Measurements from ENCODE around the gene AFF1. TPM values are rescaled to one million over a fixed set of nuclear protein-coding genes. Genes with fewer than 3 reads are reported as not detected.

Gene AFF1
- total and polyA plus RNA-seq, 2 donors (not counting 1 experiment from before 2014, with no cell fraction given): 15.5 to 21.1 TPM

GRCh38 chr4:87188932-87189331 is 254.1 kb downstream of the AFF1 start:
- Histone ChIP-seq H3K79me2 (ENCODE audit: control insufficient read depth, insufficient read depth, low read length) (no peaks in the 10 kb centered on the region), H3K9ac (ENCODE audit: insufficient read depth, low read length) (no peak overlapping the region), H3K4me3 (replicated peaks in 1 of 4; ENCODE audit: control extremely low read depth in 1 of 4, insufficient read depth in 1 of 4, low read depth in 3 of 4, low read length in 4 of 4) (no peak overlapping the region), H3K27me3 (ENCODE audit: control insufficient read depth, insufficient read depth, low read length) (no peaks in the 10 kb centered on the region), H4K20me1 (ENCODE audit: control insufficient read depth, extremely low read depth, insufficient read depth, low read length) (no peaks in the 10 kb centered on the region), H3K36me3 (ENCODE audit: control insufficient read depth, insufficient read depth, low read length) (no peaks in the 10 kb centered on the region), H2AFZ (ENCODE audit: low read length) (no peak overlapping the region), H3K9me3 (ENCODE audit: control insufficient read depth, insufficient read depth, low read depth, low read length) (no peaks in the 10 kb centered on the region), H3K4me2 (ENCODE audit: extremely low read depth, insufficient read depth, low read length) (no peak overlapping the region), H3K27ac (ENCODE audit: insufficient read depth, low read length) (no peak overlapping the region), H3K4me1 (ENCODE audit: control insufficient read depth, extremely low read depth, insufficient read depth, low read length) (no peaks in the 10 kb centered on the region)
- no peak for DNase-seq (ENCODE audit: low read depth in 2 of 2)
- no peak for TF ChIP-seq EZH2 (IDR thresholded peaks at IDR 0.05; ENCODE audit: low read length, missing control alignments)
- TF ChIP-seq, protein P1, sequence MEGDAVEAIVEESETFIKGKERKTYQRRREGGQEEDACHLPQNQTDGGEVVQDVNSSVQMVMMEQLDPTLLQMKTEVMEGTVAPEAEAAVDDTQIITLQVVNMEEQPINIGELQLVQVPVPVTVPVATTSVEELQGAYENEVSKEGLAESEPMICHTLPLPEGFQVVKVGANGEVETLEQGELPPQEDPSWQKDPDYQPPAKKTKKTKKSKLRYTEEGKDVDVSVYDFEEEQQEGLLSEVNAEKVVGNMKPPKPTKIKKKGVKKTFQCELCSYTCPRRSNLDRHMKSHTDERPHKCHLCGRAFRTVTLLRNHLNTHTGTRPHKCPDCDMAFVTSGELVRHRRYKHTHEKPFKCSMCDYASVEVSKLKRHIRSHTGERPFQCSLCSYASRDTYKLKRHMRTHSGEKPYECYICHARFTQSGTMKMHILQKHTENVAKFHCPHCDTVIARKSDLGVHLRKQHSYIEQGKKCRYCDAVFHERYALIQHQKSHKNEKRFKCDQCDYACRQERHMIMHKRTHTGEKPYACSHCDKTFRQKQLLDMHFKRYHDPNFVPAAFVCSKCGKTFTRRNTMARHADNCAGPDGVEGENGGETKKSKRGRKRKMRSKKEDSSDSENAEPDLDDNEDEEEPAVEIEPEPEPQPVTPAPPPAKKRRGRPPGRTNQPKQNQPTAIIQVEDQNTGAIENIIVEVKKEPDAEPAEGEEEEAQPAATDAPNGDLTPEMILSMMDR (conservative IDR thresholded peaks at IDR 0.05 in 1 of 2, IDR thresholded peaks at IDR 0.05 in 1 of 2; ENCODE audit: low read depth in 1 of 2, low read length in 2 of 2): no peak

Other genes with a start within 250 kb of the AFF1 start
- gene SLC10A6, start 85.6 kb upstream of the AFF1 start, total RNA-seq: 0.51 and 0.66 TPM in 2 replicates
- gene SLC10A6, start 85.6 kb upstream of the AFF1 start, polyA plus RNA-seq: not detected in 2 replicates
- 2.8 and 6.3 TPM in 2 replicates for gene C4orf36, start 42.6 kb upstream of the AFF1 start, total RNA-seq
- gene C4orf36, start 42.6 kb upstream of the AFF1 start, polyA plus RNA-seq: 0.98 and 1.5 TPM in 2 replicates